HepG2 (cell line): Measurements from ENCODE around the gene CD40.

ENCODE experiments used
- DNMT3B ChIP-seq: conservative IDR thresholded peaks from 2 replicates; pipeline ENCODE4 v1.6.1; 2016; ENCODE audit warnings: missing biosample characterization, control low read depth
- KAT7 ChIP-seq: IDR thresholded peaks from 2 replicates; pipeline ENCODE4 v1.6.1; 2018; ENCODE audit warnings: borderline replicate concordance, missing compliant biosample characterization
- MAZ ChIP-seq, 2 experiments: sonication (generic) in 1 of 2; formaldehyde crosslinking in 1 of 2; IDR thresholded peaks; 2 replicates each; pipeline versions ENCODE4 v1.5.0 to v1.6.1; 2012 to 2020; ENCODE audit warnings: low read depth in 2 of 2, mild to moderate bottlenecking in 2 of 2, borderline replicate concordance in 1 of 2, improper control_type of control experiment in 1 of 2, low read length in 1 of 2, missing genetic modification reagents in 1 of 2, moderate library complexity in 1 of 2
- POLR2A ChIP-seq, 2 experiments: IDR thresholded peaks; 2 replicates each; pipeline ENCODE4 v1.6.1; 2011; ENCODE audit warnings: low read depth in 2 of 2, low read length in 2 of 2, mild to moderate bottlenecking in 1 of 2, moderate library complexity in 1 of 2; ENCODE audit not compliant: insufficient read depth in 1 of 2
- ZNF160 ChIP-seq: sonication (generic); formaldehyde crosslinking; IDR thresholded peaks from 2 replicates; pipeline ENCODE4 v1.8.0; 2022; ENCODE audit warnings: mild to moderate bottlenecking, inconsistent platforms, missing genetic modification reagents
- TF ChIP-seq, protein P1 (sequence below): IDR thresholded peaks from 2 replicates; pipeline ENCODE4 v1.6.1; 2016; ENCODE audit warnings: mild to moderate bottlenecking, missing biosample characterization, missing genetic modification reagents
- TF ChIP-seq, protein P2 (sequence below): sonication (generic); formaldehyde crosslinking; IDR thresholded peaks from 2 replicates; pipeline ENCODE4 v1.4.0; 2020; ENCODE audit warnings: missing genetic modification reagents
- TF ChIP-seq, protein P3 (sequence below): sonication (generic); formaldehyde crosslinking; IDR thresholded peaks from 2 replicates; pipeline ENCODE4 v1.5.0; 2020; ENCODE audit warnings: missing genetic modification reagents, mild to moderate bottlenecking, borderline replicate concordance

DNA sequence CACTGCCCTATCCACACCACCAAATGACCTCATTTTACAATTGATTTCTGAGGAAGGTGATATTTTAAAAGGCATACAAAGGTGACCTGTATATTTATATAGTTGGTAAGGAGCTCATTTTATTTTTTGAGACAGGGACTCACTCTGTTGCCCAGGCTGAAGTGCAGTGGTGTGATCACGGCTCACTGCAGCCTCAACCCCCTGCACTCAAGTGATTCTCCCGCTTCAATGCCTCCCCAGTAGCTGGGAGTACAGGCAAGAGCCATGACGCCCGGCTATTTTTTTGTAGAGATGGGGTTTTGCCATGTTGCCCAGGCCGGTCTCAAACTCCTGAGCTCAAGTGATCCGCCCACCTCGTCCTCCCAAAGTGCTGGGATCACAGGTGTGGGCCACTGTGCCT lies 41.3 kb upstream of the CD40 start:
- TF ChIP-seq, protein P1, sequence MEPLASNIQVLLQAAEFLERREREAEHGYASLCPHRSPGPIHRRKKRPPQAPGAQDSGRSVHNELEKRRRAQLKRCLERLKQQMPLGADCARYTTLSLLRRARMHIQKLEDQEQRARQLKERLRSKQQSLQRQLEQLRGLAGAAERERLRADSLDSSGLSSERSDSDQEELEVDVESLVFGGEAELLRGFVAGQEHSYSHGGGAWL (CRISPR knock-in tag) = no peak
- TF ChIP-seq POLR2A (IDR thresholded peaks at IDR 0.05; ENCODE audit: insufficient read depth in 1 of 2, low read depth in 2 of 2, low read length in 2 of 2) (no peak), ZNF160 (CRISPR knock-in tag) (no peak), KAT7 (CRISPR knock-in tag) (no peak), MAZ (IDR thresholded peaks at IDR 0.05; ENCODE audit: borderline replicate concordance, low read depth, low read length) (no peak), MAZ (CRISPR knock-in tag; IDR thresholded peaks at IDR 0.05; ENCODE audit: low read depth) (no peak), DNMT3B (CRISPR knock-in tag) (no peak)
- TF ChIP-seq, protein P2, sequence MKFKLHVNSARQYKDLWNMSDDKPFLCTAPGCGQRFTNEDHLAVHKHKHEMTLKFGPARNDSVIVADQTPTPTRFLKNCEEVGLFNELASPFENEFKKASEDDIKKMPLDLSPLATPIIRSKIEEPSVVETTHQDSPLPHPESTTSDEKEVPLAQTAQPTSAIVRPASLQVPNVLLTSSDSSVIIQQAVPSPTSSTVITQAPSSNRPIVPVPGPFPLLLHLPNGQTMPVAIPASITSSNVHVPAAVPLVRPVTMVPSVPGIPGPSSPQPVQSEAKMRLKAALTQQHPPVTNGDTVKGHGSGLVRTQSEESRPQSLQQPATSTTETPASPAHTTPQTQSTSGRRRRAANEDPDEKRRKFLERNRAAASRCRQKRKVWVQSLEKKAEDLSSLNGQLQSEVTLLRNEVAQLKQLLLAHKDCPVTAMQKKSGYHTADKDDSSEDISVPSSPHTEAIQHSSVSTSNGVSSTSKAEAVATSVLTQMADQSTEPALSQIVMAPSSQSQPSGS (CRISPR knock-in tag) = no peak
- TF ChIP-seq, protein P3, sequence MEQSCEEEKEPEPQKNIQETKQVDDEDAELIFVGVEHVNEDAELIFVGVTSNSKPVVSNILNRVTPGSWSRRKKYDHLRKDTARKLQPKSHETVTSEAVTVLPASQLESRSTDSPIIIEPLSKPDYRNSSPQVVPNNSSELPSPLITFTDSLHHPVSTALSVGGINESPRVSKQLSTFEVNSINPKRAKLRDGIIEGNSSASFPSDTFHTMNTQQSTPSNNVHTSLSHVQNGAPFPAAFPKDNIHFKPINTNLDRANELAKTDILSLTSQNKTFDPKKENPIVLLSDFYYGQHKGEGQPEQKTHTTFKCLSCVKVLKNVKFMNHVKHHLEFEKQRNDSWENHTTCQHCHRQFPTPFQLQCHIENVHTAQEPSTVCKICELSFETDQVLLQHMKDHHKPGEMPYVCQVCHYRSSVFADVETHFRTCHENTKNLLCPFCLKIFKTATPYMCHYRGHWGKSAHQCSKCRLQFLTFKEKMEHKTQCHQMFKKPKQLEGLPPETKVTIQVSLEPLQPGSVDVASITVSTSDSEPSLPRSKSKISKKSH (CRISPR knock-in tag) = no peak
